CD14-positive monocyte (primary cell): ENCODE results near the gene STIM1. TPM values are rescaled to one million over a fixed set of nuclear protein-coding genes. Genes with fewer than 3 reads are reported as not detected.

ENCODE experiments used
- DNase-seq, 3 donors: peaks; one replicate each; pipeline ENCODE4 v3.0.0-alpha.2; 2011 to 2022
- H2AFZ ChIP-seq: 2 replicates; pipeline ENCODE4 v1.6.0; 2012; ENCODE audit warnings: mild to moderate bottlenecking, low read depth, low read length, inconsistent platforms; ENCODE audit not compliant: insufficient read depth, poor library complexity, severe bottlenecking
- H3K27ac ChIP-seq, 2 donors: 1 replicate in 1 of 2; 2 replicates in 1 of 2; pipeline ENCODE4 v1.5.1; 2012 to 2013; ENCODE audit warnings: low read length in 2 of 2, control low read depth in 1 of 2, inconsistent platforms in 1 of 2, low read depth in 1 of 2, mild to moderate bottlenecking in 1 of 2
- H3K27me3 ChIP-seq, 2 donors: one replicate each; pipeline versions ENCODE4 v1.6.0 to v1.6.1; 2011 to 2013; ENCODE audit warnings: low read length in 2 of 2; ENCODE audit not compliant: control insufficient read depth in 2 of 2, insufficient read depth in 2 of 2
- H3K36me3 ChIP-seq, 2 donors: replicated peaks in 1 of 2; 1 replicate in 1 of 2; 2 replicates in 1 of 2; pipeline versions ENCODE4 v1.5.1 to v1.6.1; 2012 to 2013; ENCODE audit warnings: low read length in 2 of 2, control low read depth in 1 of 2, inconsistent platforms in 1 of 2, mild to moderate bottlenecking in 1 of 2; ENCODE audit not compliant: insufficient read depth in 2 of 2, control insufficient read depth in 1 of 2
- H3K4me1 ChIP-seq, 2 donors: 1 replicate in 1 of 2; 2 replicates in 1 of 2; pipeline versions ENCODE4 v1.5.1 to v1.6.1; 2012 to 2013; ENCODE audit warnings: low read length in 2 of 2, control low read depth in 1 of 2, inconsistent platforms in 1 of 2, mild to moderate bottlenecking in 1 of 2, moderate library complexity in 1 of 2; ENCODE audit not compliant: insufficient read depth in 2 of 2, control insufficient read depth in 1 of 2
- H3K4me2 ChIP-seq: replicated peaks from 2 replicates; pipeline ENCODE3; 2012; ENCODE audit warnings: low read length, moderate library complexity, mild to moderate bottlenecking; ENCODE audit not compliant: poor library complexity, severe bottlenecking; ENCODE audit errors: extremely low read depth
- H3K4me3 ChIP-seq, 3 experiments: fragments of 200-600 bp in 1 of 3; sonication (generic) in 1 of 3; replicated peaks in 1 of 3; 1 replicate in 2 of 3; 2 replicates in 1 of 3; pipeline ENCODE4 v1.5.1; 2011 to 2013; ENCODE audit warnings: low read length in 3 of 3, mild to moderate bottlenecking in 3 of 3, control low read depth in 2 of 3, low read depth in 2 of 3, inconsistent platforms in 1 of 3, moderate library complexity in 1 of 3
- H3K79me2 ChIP-seq: 2 replicates; pipeline ENCODE4 v1.6.0; 2012; ENCODE audit warnings: mild to moderate bottlenecking, control low read depth, inconsistent platforms, low read length, moderate library complexity; ENCODE audit not compliant: insufficient read depth
- H3K9ac ChIP-seq: 2 replicates; pipeline ENCODE4 v1.6.0; 2017; ENCODE audit warnings: low read length, mild to moderate bottlenecking; ENCODE audit not compliant: insufficient read depth, poor library complexity, severe bottlenecking
- H3K9me3 ChIP-seq, 2 donors: replicated peaks in 1 of 2; 1 replicate in 1 of 2; 2 replicates in 1 of 2; pipeline versions ENCODE4 v1.5.1 to v1.6.1; 2012 to 2013; ENCODE audit warnings: low read length in 2 of 2, control low read depth in 1 of 2; ENCODE audit not compliant: control insufficient read depth in 1 of 2, insufficient read depth in 1 of 2
- H4K20me1 ChIP-seq: 2 replicates; pipeline ENCODE4 v1.6.0; 2012; ENCODE audit warnings: mild to moderate bottlenecking, low read length, control low read depth, moderate library complexity; ENCODE audit not compliant: insufficient read depth
- H3K27ac Mint-ChIP-seq, 7 donors: one replicate each; pipeline ENCODE4 v1.8.0; 2020; ENCODE audit warnings: mild to moderate bottlenecking in 7 of 7, mixed read lengths in 7 of 7, moderate library complexity in 6 of 7, inconsistent platforms in 2 of 7
- H3K27me3 Mint-ChIP-seq, 3 donors: one replicate each; pipeline ENCODE4 v1.8.0; 2021 to 2022; ENCODE audit warnings: low read depth in 3 of 3, mild to moderate bottlenecking in 3 of 3, mixed read lengths in 3 of 3, moderate library complexity in 3 of 3, inconsistent platforms in 1 of 3
- H3K36me3 Mint-ChIP-seq, 2 donors: one replicate each; pipeline ENCODE4 v1.8.0; 2020; ENCODE audit warnings: mixed read lengths in 2 of 2, inconsistent platforms in 1 of 2, mild to moderate bottlenecking in 1 of 2
- H3K4me1 Mint-ChIP-seq: one replicate; pipeline ENCODE4 v1.8.0; 2020; ENCODE audit warnings: mild to moderate bottlenecking, mixed read lengths
- H3K4me3 Mint-ChIP-seq, 2 donors: one replicate each; pipeline ENCODE4 v1.8.0; 2020; ENCODE audit warnings: mild to moderate bottlenecking in 2 of 2, mixed read lengths in 2 of 2, moderate library complexity in 1 of 2
- H3K9me3 Mint-ChIP-seq, 7 donors: one replicate each; pipeline ENCODE4 v1.8.0; 2020 to 2022; ENCODE audit warnings: mixed read lengths in 7 of 7, mild to moderate bottlenecking in 6 of 7, moderate library complexity in 6 of 7, inconsistent platforms in 2 of 7
- WGBS: methylation state at CpG from one replicate; pipeline ENCODE4 v1.1.5; 2013; ENCODE audit warnings: missing lambda C conversion rate; ENCODE audit not compliant: insufficient coverage; 5-methylcytosine and 5-hydroxymethylcytosine counted together
- intact Hi-C, 2 donors: fragments of 100-400 bp; cut with micrococcal nuclease; formaldehyde crosslinking; loops; one replicate each; pipeline versions ENCODE4 v1.15.0 to v1.15.1; 2023
- polyA plus RNA-seq, 3 donors: library from polyadenylated mRNA; depleted of rRNA in 1 of 3; unstranded in 2 of 3; stranded (reverse) in 1 of 3; fragments of 300-500 nt in 2 of 3; fragments of >200 nt in 1 of 3; fragmentation: Illumina TruSeq in 2 of 3; gene quantifications; 1 replicate in 2 of 3; 2 replicates in 1 of 3; pipeline ENCODE4 v1.2.3, GENCODE V29; 2012 to 2021
- TF ChIP-seq, protein P1 (sequence below): fragments of 200-600 bp; IDR thresholded peaks from one replicate; pipeline ENCODE4 v1.8.0; 2022; ENCODE audit warnings: antibody characterized with exemption, mild to moderate bottlenecking

STIM1 gene
- polyA plus RNA-seq, 3 donors = 14.0 to 68.6 (median 21.0) TPM

DNA sequence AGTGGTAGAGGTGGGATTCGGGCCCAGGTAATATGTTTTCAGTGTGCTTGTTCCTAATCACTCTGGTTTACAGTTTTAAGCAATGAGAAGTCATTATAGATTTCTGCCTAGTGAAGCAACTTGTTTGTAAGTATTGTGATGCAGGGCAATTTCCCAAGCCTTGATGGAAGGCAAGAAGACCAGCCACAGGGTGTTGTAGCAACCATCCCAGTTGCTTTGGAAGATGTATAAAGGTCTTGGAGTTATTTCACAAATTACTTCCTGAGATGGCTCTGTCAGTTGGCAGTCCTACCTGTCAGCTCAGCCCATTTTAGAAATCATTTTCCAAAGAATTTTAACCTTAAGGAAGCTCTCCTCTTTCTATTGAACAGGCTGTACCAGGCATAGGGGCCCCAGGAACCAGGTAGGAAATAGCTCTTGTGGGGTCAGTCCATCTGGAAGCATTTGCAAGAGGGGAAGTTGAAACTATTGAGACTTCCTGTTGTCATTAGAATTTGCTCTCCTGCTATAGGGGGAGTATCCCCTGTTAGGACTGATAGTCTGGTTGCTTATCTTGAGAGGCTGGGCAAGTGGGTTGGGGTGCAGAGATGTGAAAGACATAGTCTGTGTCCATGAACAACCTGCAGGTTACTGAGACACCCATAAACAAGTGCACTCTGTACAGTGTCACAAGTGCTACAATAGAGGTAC lies 47.9 kb downstream of the STIM1 start:
- TF ChIP-seq, protein P1, sequence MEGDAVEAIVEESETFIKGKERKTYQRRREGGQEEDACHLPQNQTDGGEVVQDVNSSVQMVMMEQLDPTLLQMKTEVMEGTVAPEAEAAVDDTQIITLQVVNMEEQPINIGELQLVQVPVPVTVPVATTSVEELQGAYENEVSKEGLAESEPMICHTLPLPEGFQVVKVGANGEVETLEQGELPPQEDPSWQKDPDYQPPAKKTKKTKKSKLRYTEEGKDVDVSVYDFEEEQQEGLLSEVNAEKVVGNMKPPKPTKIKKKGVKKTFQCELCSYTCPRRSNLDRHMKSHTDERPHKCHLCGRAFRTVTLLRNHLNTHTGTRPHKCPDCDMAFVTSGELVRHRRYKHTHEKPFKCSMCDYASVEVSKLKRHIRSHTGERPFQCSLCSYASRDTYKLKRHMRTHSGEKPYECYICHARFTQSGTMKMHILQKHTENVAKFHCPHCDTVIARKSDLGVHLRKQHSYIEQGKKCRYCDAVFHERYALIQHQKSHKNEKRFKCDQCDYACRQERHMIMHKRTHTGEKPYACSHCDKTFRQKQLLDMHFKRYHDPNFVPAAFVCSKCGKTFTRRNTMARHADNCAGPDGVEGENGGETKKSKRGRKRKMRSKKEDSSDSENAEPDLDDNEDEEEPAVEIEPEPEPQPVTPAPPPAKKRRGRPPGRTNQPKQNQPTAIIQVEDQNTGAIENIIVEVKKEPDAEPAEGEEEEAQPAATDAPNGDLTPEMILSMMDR = no peak
- DNase-seq = peak in 1 of 3 donors; percentile 57
- H3K4me1 Mint-ChIP-seq = peaks cover 72% of the 10 kb centered on the region
- peaks cover 82% of the 10 kb centered on the region for H3K79me2 ChIP-seq
- H3K36me3 ChIP-seq = no peaks in the 10 kb centered on the region
- no peaks in the 10 kb centered on the region for H3K9me3 ChIP-seq
- H3K27ac Mint-ChIP-seq = peak overlapping the region; percentile 91 to 98 (median 94)
- H3K27me3 ChIP-seq = no peaks in the 10 kb centered on the region
- H3K4me3 ChIP-seq = peak overlapping the region in 1 of 3 experiments; percentile 7
- peaks cover 27% of the 10 kb centered on the region for H4K20me1 ChIP-seq
- H3K36me3 Mint-ChIP-seq = no peaks in the 10 kb centered on the region
- intact Hi-C loops = loop anchor here in 1 of 2 donors (5.0 kb wide), 1 partner anchor 46 kb away; the partner anchor contains the start of gene STIM1
- peak overlapping the region; percentile 26 for H3K4me2 ChIP-seq
- H3K27ac ChIP-seq = peak overlapping the region; percentile 35 to 79
- H3K9ac ChIP-seq = no peak overlapping the region
- peak overlapping the region in 1 of 2 donors; percentile 23 for H3K4me3 Mint-ChIP-seq
- no CpG with 5 or more reads among the region's 1 CpG for WGBS
- no peak overlapping the region for H2AFZ ChIP-seq
- H3K9me3 Mint-ChIP-seq = peaks cover 0 to 2% (median 0%) of the 10 kb centered on the region in 7 donors
- peaks cover 68 to 71% of the 10 kb centered on the region in 2 donors for H3K4me1 ChIP-seq
- no peaks in the 10 kb centered on the region for H3K27me3 Mint-ChIP-seq

DNA sequence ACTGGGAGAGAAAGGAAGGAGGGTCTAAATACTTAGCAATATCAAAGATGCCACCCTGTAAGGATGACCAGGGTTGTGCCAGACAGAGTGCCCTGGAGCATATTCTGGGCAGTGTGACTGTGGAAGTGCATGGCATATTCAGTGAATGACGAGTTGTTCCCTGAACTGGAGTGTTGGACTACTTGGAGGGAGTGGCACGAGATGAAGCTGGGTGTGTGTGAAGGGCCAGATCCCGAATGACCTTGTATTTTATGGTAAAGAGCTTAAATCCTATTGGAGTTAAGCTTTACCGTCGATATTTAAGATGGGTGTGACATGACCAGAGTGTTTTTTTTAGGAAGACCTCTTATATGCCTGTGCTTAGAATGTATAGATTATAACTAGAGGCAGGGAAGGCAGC lies 48.8 kb downstream of the STIM1 start:
- peaks cover 91% of the 10 kb centered on the region for H3K79me2 ChIP-seq
- H3K4me1 ChIP-seq = peaks cover 68 to 77% of the 10 kb centered on the region in 2 donors
- H3K27ac Mint-ChIP-seq = peak overlapping the region; percentile 91 to 98 (median 95)
- peak overlapping the region; percentile 35 to 88 for H3K27ac ChIP-seq
- peaks cover 29% of the 10 kb centered on the region for H4K20me1 ChIP-seq
- H2AFZ ChIP-seq = no peak overlapping the region
- no peak overlapping the region for H3K9ac ChIP-seq
- no peak for DNase-seq
- intact Hi-C loops = loop anchor here in 1 of 2 donors (5.0 kb wide), 1 partner anchor 47 kb away; the partner anchor contains the start of gene STIM1
- peaks cover 74% of the 10 kb centered on the region for H3K4me1 Mint-ChIP-seq
- no peak overlapping the region for H3K4me3 ChIP-seq
- peaks cover 0 to 3% of the 10 kb centered on the region in 2 donors for H3K36me3 Mint-ChIP-seq
- WGBS = 92% methylated on average over 5 of the region's 5 CpGs
- peak overlapping the region; percentile 26 to 32 for H3K4me3 Mint-ChIP-seq
- no peaks in the 10 kb centered on the region for H3K36me3 ChIP-seq
- peak overlapping the region; percentile 29 for H3K4me2 ChIP-seq
- H3K9me3 ChIP-seq = no peaks in the 10 kb centered on the region
- no peaks in the 10 kb centered on the region for H3K27me3 ChIP-seq
- no peaks in the 10 kb centered on the region for H3K27me3 Mint-ChIP-seq
- TF ChIP-seq, protein P1 = no peak
- H3K9me3 Mint-ChIP-seq = peaks cover 0 to 2% (median 0%) of the 10 kb centered on the region in 7 donors
